Transverse colon (tissue), 4 donors: ENCODE measurements around the gene CCDC73. TPM values are rescaled to one million over a fixed set of nuclear protein-coding genes. Genes with fewer than 3 reads are reported as not detected.

Experiments
- DNase-seq: peaks from one replicate; pipeline ENCODE4 v3.0.0-alpha.2; 2019
- H3K27ac ChIP-seq, 4 donors: fragments of 200-600 bp; sonication (generic); 2 replicates each; pipeline ENCODE4 v1.5.1; 2016 to 2018; ENCODE audit warnings: inconsistent platforms in 4 of 4
- H3K27me3 ChIP-seq: fragments of 200-600 bp; sonication (generic); 2 replicates; pipeline ENCODE4 v1.5.1; 2017; ENCODE audit warnings: inconsistent platforms
- H3K36me3 ChIP-seq, 4 donors: fragments of 200-600 bp; sonication (generic); 2 replicates each; pipeline ENCODE4 v1.5.1; 2017 to 2019; ENCODE audit warnings: inconsistent platforms in 4 of 4
- H3K4me1 ChIP-seq, 4 donors: fragments of 200-600 bp; sonication (generic); 2 replicates each; pipeline ENCODE4 v1.5.1; 2017 to 2020; ENCODE audit warnings: inconsistent platforms in 4 of 4
- H3K4me3 ChIP-seq, 4 donors: fragments of 200-600 bp; sonication (generic); 1 replicate in 1 of 4; 2 replicates in 3 of 4; pipeline versions ENCODE4 v1.5.1 to v1.6.1; 2017 to 2019; ENCODE audit warnings: inconsistent platforms in 4 of 4
- H3K9me3 ChIP-seq, 2 donors: fragments of 200-600 bp; sonication (generic); 2 replicates each; pipeline ENCODE4 v1.5.1; 2017 to 2019; ENCODE audit warnings: inconsistent platforms in 2 of 2
- EP300 ChIP-seq: sonication (generic); formaldehyde crosslinking; IDR thresholded peaks from one replicate; pipeline ENCODE4 v1.6.1; 2017; ENCODE audit warnings: antibody characterized with exemption, low read depth
- POLR2A ChIP-seq: fragments of 450-650 bp; IDR thresholded peaks from one replicate; pipeline ENCODE4 v1.6.1; 2016; ENCODE audit warnings: antibody characterized with exemption, mild to moderate bottlenecking, moderate library complexity
- POLR2AphosphoS5 ChIP-seq, 3 donors: sonication (generic); formaldehyde crosslinking; IDR thresholded peaks; one replicate each; pipeline ENCODE4 v1.6.1; 2016; ENCODE audit warnings: antibody characterized with exemption in 3 of 3
- WGBS, 2 donors: methylation state at CpG; one replicate each; pipeline ENCODE4 v1.1.5; 2018; ENCODE audit warnings: low coverage in 1 of 2; 5-methylcytosine and 5-hydroxymethylcytosine counted together
- in situ Hi-C, 4 donors: fragments of 200-750 bp; cut with MboI; loops; one replicate each; pipeline versions ENCODE4 v1.15.0 to v1.15.1; 2017; ENCODE audit warnings: low sequenced_read_pairs in 3 of 4, low pct_ligation_motif_present in 1 of 4, low pct_unique_long_range_greater_than_20kb in 1 of 4
- intact Hi-C: fragments of 100-400 bp; cut with DNase I; formaldehyde crosslinking; loops from one replicate; pipeline ENCODE4 v1.15.1; 2023; ENCODE audit warnings: low total_unique reads
- total RNA-seq, 4 donors: library from RNA; depleted of rRNA; stranded (reverse); fragments of >200 nt; gene quantifications; one replicate each; pipeline ENCODE4 v1.1.0, GENCODE V29; 2016
- TF ChIP-seq, protein P1 (sequence below), 5 experiments: fragments of 200-600 bp in 3 of 5; fragments of 450-650 bp in 2 of 5; sonication (generic) in 3 of 5; IDR thresholded peaks; 1 replicate in 2 of 5; 2 replicates in 3 of 5; pipeline ENCODE4 v1.5.1; 2016 to 2017; ENCODE audit warnings: antibody characterized with exemption in 5 of 5, inconsistent platforms in 3 of 5, mild to moderate bottlenecking in 2 of 5, moderate library complexity in 1 of 5

Gene CCDC73
- total RNA-seq, 4 donors from 2014 or later: not detected

DNA sequence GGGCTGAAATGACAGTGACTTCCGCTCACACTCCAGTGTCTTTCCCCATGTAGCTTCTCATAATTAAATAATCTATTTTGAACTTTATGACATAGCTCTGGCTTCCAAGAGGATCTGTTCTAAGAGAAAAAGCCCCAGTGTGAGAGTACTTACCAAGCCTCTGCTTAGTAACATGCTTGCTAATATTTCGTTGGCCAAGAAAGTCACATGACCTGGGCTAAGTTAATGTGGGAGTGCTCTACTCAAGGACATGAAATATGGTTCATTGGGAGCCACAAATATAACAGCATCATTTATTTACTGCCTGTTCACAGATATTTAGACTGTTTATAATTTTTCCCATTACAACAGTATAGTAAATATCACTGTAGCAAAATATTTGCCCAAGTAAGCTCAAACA is 42.5 kb downstream of the CCDC73 start:
- no peak for TF ChIP-seq POLR2A
- no peak for TF ChIP-seq EP300
- TF ChIP-seq, protein P1, sequence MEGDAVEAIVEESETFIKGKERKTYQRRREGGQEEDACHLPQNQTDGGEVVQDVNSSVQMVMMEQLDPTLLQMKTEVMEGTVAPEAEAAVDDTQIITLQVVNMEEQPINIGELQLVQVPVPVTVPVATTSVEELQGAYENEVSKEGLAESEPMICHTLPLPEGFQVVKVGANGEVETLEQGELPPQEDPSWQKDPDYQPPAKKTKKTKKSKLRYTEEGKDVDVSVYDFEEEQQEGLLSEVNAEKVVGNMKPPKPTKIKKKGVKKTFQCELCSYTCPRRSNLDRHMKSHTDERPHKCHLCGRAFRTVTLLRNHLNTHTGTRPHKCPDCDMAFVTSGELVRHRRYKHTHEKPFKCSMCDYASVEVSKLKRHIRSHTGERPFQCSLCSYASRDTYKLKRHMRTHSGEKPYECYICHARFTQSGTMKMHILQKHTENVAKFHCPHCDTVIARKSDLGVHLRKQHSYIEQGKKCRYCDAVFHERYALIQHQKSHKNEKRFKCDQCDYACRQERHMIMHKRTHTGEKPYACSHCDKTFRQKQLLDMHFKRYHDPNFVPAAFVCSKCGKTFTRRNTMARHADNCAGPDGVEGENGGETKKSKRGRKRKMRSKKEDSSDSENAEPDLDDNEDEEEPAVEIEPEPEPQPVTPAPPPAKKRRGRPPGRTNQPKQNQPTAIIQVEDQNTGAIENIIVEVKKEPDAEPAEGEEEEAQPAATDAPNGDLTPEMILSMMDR (IDR thresholded peaks at IDR 0.05): no peak
- TF ChIP-seq POLR2AphosphoS5 (IDR thresholded peaks at IDR 0.05): no peak
- Histone ChIP-seq H3K4me1 (no peaks in the 10 kb centered on the region), H3K27me3 (no peaks in the 10 kb centered on the region), H3K36me3 (no peaks in the 10 kb centered on the region), H3K27ac (no peak overlapping the region), H3K9me3 (no peaks in the 10 kb centered on the region), H3K4me3 (no peak overlapping the region)
- DNase-seq: no peak
- in situ Hi-C loops: loop anchor here in 1 of 4 donors (10.0 kb wide), 1 partner anchor 57 kb away; no protein-coding TSS in a partner anchor
- intact Hi-C loops: no loop called here
- WGBS, 2 donors: 78 to 93% methylated on average over 2 of the region's 2 CpGs

DNA sequence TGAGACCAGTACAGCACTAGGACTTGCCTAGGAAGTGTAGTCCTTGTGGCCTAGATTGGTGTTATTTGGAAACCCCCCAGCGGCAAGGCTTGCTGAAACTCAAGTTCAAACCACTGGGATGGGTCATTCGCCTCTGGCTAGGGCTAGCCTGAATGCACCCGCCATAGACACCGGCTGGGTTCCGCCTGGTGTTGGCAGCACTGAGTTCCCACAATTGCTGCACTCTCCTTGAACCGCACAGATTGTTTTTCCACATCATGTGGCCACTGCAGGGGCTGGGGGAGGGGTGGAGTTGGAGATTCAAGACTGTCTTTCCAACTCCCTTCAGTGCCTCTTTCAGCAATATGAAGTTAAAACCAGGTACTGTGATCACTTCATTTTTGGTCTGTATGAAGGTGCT is 43.1 kb downstream of the CCDC73 start:
- Histone ChIP-seq H3K36me3 (no peaks in the 10 kb centered on the region), H3K27me3 (no peaks in the 10 kb centered on the region), H3K4me3 (no peak overlapping the region), H3K9me3 (no peaks in the 10 kb centered on the region), H3K4me1 (no peaks in the 10 kb centered on the region), H3K27ac (no peak overlapping the region)
- intact Hi-C loops (no loop called here), in situ Hi-C loops (loop anchor here in 1 of 4 donors (10.0 kb wide), 1 partner anchor 57 kb away; no protein-coding TSS in a partner anchor)
- TF ChIP-seq, protein P1 (IDR thresholded peaks at IDR 0.05): no peak
- no peak for TF ChIP-seq POLR2AphosphoS5 (IDR thresholded peaks at IDR 0.05)
- TF ChIP-seq EP300: no peak
- no peak for TF ChIP-seq POLR2A
- no peak for DNase-seq
- WGBS, 2 donors: 80 to 96% methylated on average over 1 to 6 of the region's 6 CpGs

DNA sequence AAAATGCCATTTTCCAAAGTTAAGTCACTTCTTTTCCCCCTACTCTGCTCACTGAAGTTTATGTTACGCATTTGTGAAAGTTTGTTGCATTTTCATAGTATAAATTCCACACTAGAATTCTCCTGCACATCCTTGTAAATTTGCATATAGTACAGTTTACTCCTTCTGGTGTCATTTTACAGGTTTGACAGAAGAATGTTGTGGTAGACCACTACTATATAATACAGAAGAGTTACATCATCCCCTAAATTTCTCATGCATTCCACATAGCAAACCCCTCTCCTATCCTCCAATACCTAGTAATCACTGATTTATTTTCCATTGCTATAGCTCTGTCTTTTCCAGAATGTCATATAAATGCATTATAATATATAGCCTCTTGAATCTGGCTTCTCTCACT is 64.5 kb downstream of the CCDC73 start:
- no peak for DNase-seq
- 67 to 97% methylated on average over 1 of the region's 1 CpG for WGBS, 2 donors
- Histone ChIP-seq H3K36me3 (no peaks in the 10 kb centered on the region), H3K9me3 (no peaks in the 10 kb centered on the region), H3K4me3 (no peak overlapping the region), H3K27ac (no peak overlapping the region), H3K4me1 (no peaks in the 10 kb centered on the region), H3K27me3 (no peaks in the 10 kb centered on the region)
- TF ChIP-seq, protein P1 (IDR thresholded peaks at IDR 0.05): no peak
- TF ChIP-seq POLR2AphosphoS5 (IDR thresholded peaks at IDR 0.05): no peak
- TF ChIP-seq EP300: no peak
- TF ChIP-seq POLR2A: no peak
- intact Hi-C loops: no loop called here
- in situ Hi-C loops: no loop called here

DNA sequence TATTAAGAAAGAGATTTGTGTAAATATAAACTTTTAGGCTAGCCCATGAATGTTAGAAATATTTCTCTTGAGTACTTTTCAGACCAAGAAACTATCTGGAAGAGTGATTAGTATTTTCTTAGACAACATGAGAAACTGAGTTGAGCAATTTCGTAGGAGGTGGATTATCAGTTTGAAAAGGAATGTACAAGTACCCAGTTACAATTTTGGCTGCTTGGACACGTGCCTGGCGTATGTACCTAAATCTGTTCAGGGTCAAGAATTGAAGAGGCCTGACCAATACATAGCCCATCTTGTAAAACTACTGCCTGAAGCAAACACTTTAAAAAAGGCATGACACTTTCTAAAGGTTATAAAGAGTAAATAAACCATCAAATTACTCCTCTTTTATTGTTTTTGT is 71.1 kb downstream of the CCDC73 start:
- 41 to 60% methylated on average over 3 of the region's 3 CpGs for WGBS, 2 donors
- intact Hi-C loops (no loop called here), in situ Hi-C loops (no loop called here)
- H3K4me3 ChIP-seq: no peak overlapping the region
- no peaks in the 10 kb centered on the region for H3K36me3 ChIP-seq
- no peak for DNase-seq
- H3K27me3 ChIP-seq: no peaks in the 10 kb centered on the region
- TF ChIP-seq POLR2A (no peak), POLR2AphosphoS5 (IDR thresholded peaks at IDR 0.05) (no peak)
- H3K9me3 ChIP-seq: no peaks in the 10 kb centered on the region
- H3K4me1 ChIP-seq: no peaks in the 10 kb centered on the region
- H3K27ac ChIP-seq: no peak overlapping the region

DNA sequence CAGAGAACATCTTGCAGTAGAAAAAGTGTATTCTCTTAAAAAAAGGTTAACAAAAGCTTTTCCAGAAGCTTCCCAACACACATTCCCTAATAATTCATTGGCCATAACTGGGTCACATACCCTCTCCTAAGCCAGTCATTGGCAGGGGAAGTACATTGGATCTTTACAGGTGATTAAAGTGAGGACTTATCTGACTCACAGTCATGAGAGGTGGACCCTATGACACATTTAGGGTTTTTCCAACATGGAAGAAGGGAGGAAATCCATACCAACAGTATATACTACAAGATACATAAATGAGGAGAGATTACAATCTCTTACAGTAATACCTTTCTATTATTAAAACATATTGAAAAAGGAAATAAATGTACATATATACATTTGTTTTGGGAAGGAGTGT is 72.2 kb downstream of the CCDC73 start:
- Histone ChIP-seq H3K4me1 (no peaks in the 10 kb centered on the region), H3K36me3 (no peaks in the 10 kb centered on the region), H3K4me3 (no peak overlapping the region), H3K27ac (no peak overlapping the region), H3K9me3 (no peaks in the 10 kb centered on the region), H3K27me3 (no peaks in the 10 kb centered on the region)
- DNase-seq: no peak
- intact Hi-C loops: no loop called here
- TF ChIP-seq EP300: no peak
- no peak for TF ChIP-seq POLR2A
- TF ChIP-seq POLR2AphosphoS5 (IDR thresholded peaks at IDR 0.05): no peak
- in situ Hi-C loops: no loop called here
